ENCODE results near the gene SLC39A5. TPM values are rescaled to one million over a fixed set of nuclear protein-coding genes. Genes with fewer than 3 reads are reported as not detected.

Gene SLC39A5
- total and polyA plus RNA-seq, 2 of the 8 experiments (the other 6 are each of a cell fraction or from before 2014, with no cell fraction given) = 0.27 TPM; not detected in 1

GRCh38 chr12:56241424-56242303 is 11.8 kb downstream of the SLC39A5 start:
- no peaks in the 10 kb centered on the region for H3K79me2 ChIP-seq (ENCODE audit: control insufficient read depth in 1 of 2, insufficient read depth in 2 of 2, low read length in 2 of 2)
- peaks cover 11 to 52% (median 35%) of the 10 kb centered on the region in 4 experiments for H3K36me3 ChIP-seq (ENCODE audit: control insufficient read depth in 2 of 4, insufficient read depth in 4 of 4, low read length in 3 of 4)
- H3K4me1 ChIP-seq (replicated peaks in 1 of 4; ENCODE audit: control insufficient read depth in 3 of 4, insufficient read depth in 4 of 4, low read length in 3 of 4) = peaks cover 0 to 4% (median 2%) of the 10 kb centered on the region in 4 experiments; a peak in 4 of 7 replicates
- H2BK120ac ChIP-seq (replicated peaks; ENCODE audit: low read depth, low read length) = no peak overlapping the region
- POLR2A ChIA-PET (ENCODE audit: partially characterized antibody) = no interaction called here
- no peak overlapping the region for H4K5ac ChIP-seq (ENCODE audit: insufficient read length, low read depth, low read length)
- no peak overlapping the region for H2BK15ac ChIP-seq (ENCODE audit: low read length)
- no peak overlapping the region for H2AK5ac ChIP-seq (ENCODE audit: low read depth, low read length)
- H3K9me3 ChIP-seq (ENCODE audit: insufficient read depth in 2 of 2, low read depth in 1 of 2, low read length in 1 of 2) = no peaks in the 10 kb centered on the region
- H3K18ac ChIP-seq (ENCODE audit: extremely low read depth, low read length) = no peak overlapping the region
- H2BK5ac ChIP-seq (ENCODE audit: low read depth, low read length) = no peak overlapping the region
- no peak overlapping the region for H3K4me3 ChIP-seq (ENCODE audit: extremely low read depth in 1 of 4, insufficient read depth in 2 of 4, low read depth in 3 of 4, low read length in 4 of 4)
- no peak overlapping the region for H3K27ac ChIP-seq (ENCODE audit: low read depth, low read length)
- H3K27me3 ChIP-seq (replicated peaks in 1 of 4; ENCODE audit: control insufficient read depth in 3 of 4, extremely low read depth in 1 of 4, insufficient read depth in 3 of 4, low read length in 3 of 4) = no peaks in the 10 kb centered on the region
- no peak overlapping the region for H3K14ac ChIP-seq (ENCODE audit: insufficient read length)
- H3K4me2 ChIP-seq (ENCODE audit: insufficient read depth in 1 of 2, low read depth in 2 of 2, low read length in 2 of 2) = no peak overlapping the region
- no peak for DNase-seq (ENCODE audit: low read depth in 1 of 2, low spot score in 2 of 2)
- WGBS, 2 experiments (ENCODE audit: extremely low coverage in 1 of 2, insufficient coverage in 1 of 2, insufficient read length in 1 of 2, insufficient replicate concordance in 2 of 2, low coverage in 1 of 2, low lambda C conversion rate in 2 of 2, missing lambda C conversion rate in 1 of 2) = 92% methylated on average over 9 of the region's 9 CpGs; no CpG with 5 or more reads in 1 of the 2 experiments
- no peak overlapping the region for H2AFZ ChIP-seq (ENCODE audit: low read length)
- H4K8ac ChIP-seq (ENCODE audit: extremely low read depth, insufficient read depth, low read length) = no peak overlapping the region; the same call in 1 of the 2 replicates
- H3K79me1 ChIP-seq (ENCODE audit: low read depth, low read length) = no peaks in the 10 kb centered on the region
- H3K9ac ChIP-seq (replicated peaks in 1 of 4; ENCODE audit: extremely low read depth in 1 of 4, low read depth in 3 of 4, low read length in 3 of 4) = no peak overlapping the region
- H4K91ac ChIP-seq (replicated peaks; ENCODE audit: insufficient read length, low read length) = no peak overlapping the region
- no peak overlapping the region for H2BK12ac ChIP-seq (ENCODE audit: low read depth, low read length)
- no peak overlapping the region for H3K23ac ChIP-seq (ENCODE audit: insufficient read length)
- H4K20me1 ChIP-seq (replicated peaks in 1 of 2; ENCODE audit: control insufficient read depth in 1 of 2, insufficient read depth in 2 of 2, low read length in 2 of 2) = peaks cover 0 to 3% of the 10 kb centered on the region in 2 experiments
- no peaks in the 10 kb centered on the region for H3K23me2 ChIP-seq (ENCODE audit: low read depth, low read length)
- CTCF ChIA-PET (ENCODE audit: partially characterized antibody) = interaction anchor here (1.7 to 1.8 kb wide), 2 partner anchors 11 kb away, joined by 5 read pairs; no protein-coding TSS in a partner anchor
- H3K4ac ChIP-seq (replicated peaks; ENCODE audit: insufficient read length, low read depth, low read length) = no peak overlapping the region
- no peak for FAIRE-seq
- no peak overlapping the region for H2BK20ac ChIP-seq (ENCODE audit: low read length)
- H3K56ac ChIP-seq (replicated peaks; ENCODE audit: insufficient read length, low read depth, low read length) = no peak overlapping the region
- TF ChIP-seq ASH2L (IDR thresholded peaks at IDR 0.05; ENCODE audit: low read length) (no peak), YY1 (IDR thresholded peaks at IDR 0.05; ENCODE audit: low read depth, low read length) (no peak), EZH2 (IDR thresholded peaks at IDR 0.05; ENCODE audit: low read depth, low read length, severe bottlenecking) (no peak), RNF2 (IDR thresholded peaks at IDR 0.05; ENCODE audit: borderline replicate concordance, low read depth, low read length, missing control alignments, poor library complexity, severe bottlenecking) (no peak), SIRT6 (IDR thresholded peaks at IDR 0.05; ENCODE audit: low read length) (no peak), NRF1 (IDR thresholded peaks at IDR 0.05; ENCODE audit: low read depth, low read length) (no peak), EGR1 (IDR thresholded peaks at IDR 0.05; ENCODE audit: borderline replicate concordance, low read depth, low read length) (no peak), TCF12 (IDR thresholded peaks at IDR 0.05; ENCODE audit: low read depth, low read length) (no peak), KDM1A (IDR thresholded peaks at IDR 0.05; ENCODE audit: borderline replicate concordance, low read length) (no peak), PHF8 (conservative IDR thresholded peaks at IDR 0.05; ENCODE audit: low read depth, low read length) (no peak), HDAC2 (IDR thresholded peaks at IDR 0.05; ENCODE audit: borderline replicate concordance in 1 of 2, low read depth in 2 of 2, low read length in 2 of 2) (no peak), POLR2A (IDR thresholded peaks at IDR 0.05; ENCODE audit: control extremely low read depth in 1 of 2, low read depth in 2 of 2, low read length in 2 of 2) (no peak), CEBPB (IDR thresholded peaks at IDR 0.05; ENCODE audit: low read depth, low read length) (no peak)
